UCSD-AML1 (cell line): ENCODE data around the gene TDP2.
"Not testable (repeated sequence)": the region's sequence is repeated elsewhere in the genome, so short reads cannot be mapped to it uniquely, and the experiment has no call there.

Experiments used
- DNase-seq: peaks from one replicate; lab custom pipeline; 2025; ENCODE audit not compliant: unreplicated experiment; lab: John Stamatoyannopoulos, UW

TDP2 gene

GRCh38 chr6:24650365-24650764 is 16.3 kb downstream of the TDP2 start:
- no peak for DNase-seq

- DNase-seq: no peak
Measured at GRCh38 chr6:24649691-24650090, 17.0 kb downstream of the TDP2 start.

GRCh38 chr6:24648276-24648675 is 18.4 kb downstream of the TDP2 start:
- DNase-seq: no peak

- DNase-seq: no peak
Measured at GRCh38 chr6:24646771-24647170, 19.9 kb downstream of the TDP2 start.

GRCh38 chr6:24644377-24644776 is 22.3 kb downstream of the TDP2 start:
- DNase-seq: no peak

- DNase-seq: no peak
Measured at GRCh38 chr6:24643920-24644319, 22.8 kb downstream of the TDP2 start.

- no peak for DNase-seq
Measured at GRCh38 chr6:24642061-24642460, 24.6 kb downstream of the TDP2 start.

- DNase-seq: not testable (repeated sequence)
Measured at GRCh38 chr6:24640631-24641030, 26.1 kb downstream of the TDP2 start.

GRCh38 chr6:24640166-24640565 is 26.5 kb downstream of the TDP2 start:
- DNase-seq: no peak

- no peak for DNase-seq
Measured at GRCh38 chr6:24636681-24637080, 30.0 kb downstream of the TDP2 start.

GRCh38 chr6:24632573-24632972 is 34.1 kb downstream of the TDP2 start:
- DNase-seq: no peak

GRCh38 chr6:24631671-24632070 is 35.0 kb downstream of the TDP2 start:
- no peak for DNase-seq

- no peak for DNase-seq
Measured at GRCh38 chr6:24630856-24631505, 35.7 kb downstream of the TDP2 start.

- no peak for DNase-seq
Measured at GRCh38 chr6:24621626-24622289, 44.9 kb downstream of the TDP2 start.

- DNase-seq: no peak
Measured at GRCh38 chr6:24620637-24621036, 46.1 kb downstream of the TDP2 start.

GRCh38 chr6:24619661-24620060 is 47.0 kb downstream of the TDP2 start:
- DNase-seq: no peak

- DNase-seq: no peak
Measured at GRCh38 chr6:24614648-24615047, 52.1 kb downstream of the TDP2 start.

- no peak for DNase-seq
Measured at GRCh38 chr6:24614043-24614420, 52.7 kb downstream of the TDP2 start.

- DNase-seq: no peak
Measured at GRCh38 chr6:24613361-24614042, 53.2 kb downstream of the TDP2 start.

GRCh38 chr6:24610672-24611071 is 56.0 kb downstream of the TDP2 start:
- DNase-seq: no peak

- no peak for DNase-seq
Measured at GRCh38 chr6:24607310-24608105, 59.2 kb downstream of the TDP2 start.
